OCI-LY3 (cell line): ENCODE data around the gene CPAMD8.
"Not testable (repeated sequence)": the region's sequence is repeated elsewhere in the genome, so short reads cannot be mapped to it uniquely, and the experiment has no call there.

Source experiments
- H2AFZ ChIP-seq: fragments of 200-600, 300-600 bp; shearing (Covaris generic); 2 replicates; pipeline ENCODE4 v1.6.0; 2014; ENCODE audit warnings: antibody characterized with exemption, low read depth, low read length
- H3K27ac ChIP-seq: fragments of 200-600, 300-600 bp; sonication (generic); 2 replicates; pipeline ENCODE4 v1.5.1; 2014; ENCODE audit warnings: mild to moderate bottlenecking, low read length, moderate library complexity, mixed read lengths
- H3K27me3 ChIP-seq: fragments of 200-600, 300-600 bp; sonication (generic); 2 replicates; pipeline ENCODE4 v1.6.1; 2014; ENCODE audit warnings: low read depth, low read length, mixed read lengths
- H3K36me3 ChIP-seq: fragments of 200-600, 300-600 bp; sonication (generic); replicated peaks from 2 replicates; pipeline ENCODE3; 2014; ENCODE audit warnings: low read depth, low read length, mixed read lengths
- H3K4me1 ChIP-seq: fragments of 300-600, 200-600 bp; sonication (generic); 2 replicates; pipeline ENCODE4 v1.6.1; 2014; ENCODE audit warnings: low read length, mixed read lengths
- H3K4me2 ChIP-seq: fragments of 200-600, 300-600 bp; sonication (generic); 2 replicates; pipeline ENCODE4 v1.6.1; 2014; ENCODE audit warnings: low read length, mixed read lengths
- H3K4me3 ChIP-seq: fragments of 300-600, 200-600 bp; sonication (generic); 2 replicates; pipeline ENCODE4 v1.5.1; 2014; ENCODE audit warnings: antibody characterized with exemption, mild to moderate bottlenecking, low read length, moderate library complexity
- H3K79me2 ChIP-seq: fragments of 300-600, 200-600 bp; shearing (Covaris generic); 2 replicates; pipeline ENCODE4 v1.6.1; 2014; ENCODE audit warnings: mild to moderate bottlenecking, low read length, mixed read lengths
- H3K9ac ChIP-seq: fragments of 300-600, 200-600 bp; shearing (Covaris generic); 2 replicates; pipeline ENCODE4 v1.6.0; 2014; ENCODE audit warnings: mild to moderate bottlenecking, low read length, moderate library complexity
- H3K9me3 ChIP-seq: fragments of 200-600, 300-600 bp; shearing (Covaris generic); 2 replicates; pipeline ENCODE4 v1.6.1; 2014; ENCODE audit warnings: low read length, mixed read lengths; ENCODE audit not compliant: insufficient read depth
- H4K20me1 ChIP-seq: fragments of 200-600, 300-600 bp; sonication (generic); 2 replicates; pipeline ENCODE4 v1.6.1; 2016; ENCODE audit warnings: low read length, mixed read lengths; ENCODE audit not compliant: insufficient read depth
- EZH2phosphoT487 ChIP-seq: fragments of 200-600 bp; shearing (Covaris generic); IDR thresholded peaks from 2 replicates; pipeline ENCODE4 v1.6.1; 2018; ENCODE audit warnings: antibody characterized with exemption, mixed run types, low read depth
- TF ChIP-seq, protein P1 (sequence below): fragments of 200-600, 300-600 bp; sonication (generic); IDR thresholded peaks from 2 replicates; pipeline ENCODE4 v1.5.1; 2014; ENCODE audit warnings: antibody characterized with exemption, low read length, low read depth

The CPAMD8 gene

DNA sequence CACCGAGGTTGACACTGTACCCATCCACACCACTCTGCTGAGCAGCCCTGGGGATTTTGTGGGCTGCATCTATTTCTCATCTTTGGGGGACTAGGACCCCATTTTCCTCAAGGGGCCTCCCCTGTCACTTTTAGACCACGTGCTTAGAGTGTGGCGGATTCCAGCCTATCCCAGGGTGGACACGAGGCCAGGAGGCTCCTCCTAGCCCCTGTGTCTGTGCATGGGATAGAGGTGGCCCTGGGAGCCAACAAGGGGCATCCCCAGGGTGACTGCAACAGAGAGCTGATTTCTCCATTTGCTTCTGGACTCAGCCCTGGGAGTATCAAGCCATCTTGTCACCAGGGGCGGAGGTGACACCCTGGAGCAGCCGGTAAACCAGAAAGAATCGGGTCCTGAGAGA lies 24.2 kb downstream of the CPAMD8 start:
- H3K9ac ChIP-seq = no peak overlapping the region
- no peak overlapping the region for H3K4me2 ChIP-seq

DNA sequence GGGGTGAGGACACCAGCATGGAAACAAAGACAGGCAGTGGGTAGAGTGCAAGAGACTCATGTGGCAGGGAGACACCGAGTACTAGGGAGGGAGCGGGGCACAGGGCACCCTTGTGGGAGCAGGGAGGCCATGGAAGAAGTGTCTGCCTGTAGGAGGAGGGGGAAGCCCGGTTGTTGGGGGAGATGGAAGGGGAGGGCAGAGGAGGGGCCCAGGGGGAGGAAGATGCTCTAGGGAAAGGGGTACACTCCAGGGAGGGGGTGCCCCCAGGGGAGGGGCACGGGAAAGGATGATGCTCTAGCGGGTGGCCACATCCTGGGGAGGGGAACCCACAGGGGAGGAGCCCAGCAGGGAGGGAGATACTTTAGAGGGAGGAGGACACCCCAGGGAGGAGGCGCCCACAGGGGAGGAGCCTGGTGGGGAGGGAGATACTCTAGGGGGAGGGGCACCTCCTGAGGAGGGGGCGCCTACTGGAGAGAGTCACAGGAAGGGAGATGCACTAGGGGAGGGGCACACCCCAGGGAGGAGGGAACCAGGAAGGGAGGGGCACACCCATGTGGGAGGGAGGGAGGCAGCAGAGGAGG lies 24.9 kb downstream of the CPAMD8 start:
- no peak overlapping the region for H2AFZ ChIP-seq
- H3K79me2 ChIP-seq = no peaks in the 10 kb centered on the region
- no peaks in the 10 kb centered on the region; the same call in 1 of the 2 replicates for H3K27me3 ChIP-seq
- no peak overlapping the region for H3K9ac ChIP-seq
- H3K27ac ChIP-seq = no peak overlapping the region
- no peaks in the 10 kb centered on the region for H4K20me1 ChIP-seq
- H3K4me2 ChIP-seq = no peak overlapping the region
- no peaks in the 10 kb centered on the region for H3K36me3 ChIP-seq
- no peaks in the 10 kb centered on the region for H3K4me1 ChIP-seq
- TF ChIP-seq, protein P1, sequence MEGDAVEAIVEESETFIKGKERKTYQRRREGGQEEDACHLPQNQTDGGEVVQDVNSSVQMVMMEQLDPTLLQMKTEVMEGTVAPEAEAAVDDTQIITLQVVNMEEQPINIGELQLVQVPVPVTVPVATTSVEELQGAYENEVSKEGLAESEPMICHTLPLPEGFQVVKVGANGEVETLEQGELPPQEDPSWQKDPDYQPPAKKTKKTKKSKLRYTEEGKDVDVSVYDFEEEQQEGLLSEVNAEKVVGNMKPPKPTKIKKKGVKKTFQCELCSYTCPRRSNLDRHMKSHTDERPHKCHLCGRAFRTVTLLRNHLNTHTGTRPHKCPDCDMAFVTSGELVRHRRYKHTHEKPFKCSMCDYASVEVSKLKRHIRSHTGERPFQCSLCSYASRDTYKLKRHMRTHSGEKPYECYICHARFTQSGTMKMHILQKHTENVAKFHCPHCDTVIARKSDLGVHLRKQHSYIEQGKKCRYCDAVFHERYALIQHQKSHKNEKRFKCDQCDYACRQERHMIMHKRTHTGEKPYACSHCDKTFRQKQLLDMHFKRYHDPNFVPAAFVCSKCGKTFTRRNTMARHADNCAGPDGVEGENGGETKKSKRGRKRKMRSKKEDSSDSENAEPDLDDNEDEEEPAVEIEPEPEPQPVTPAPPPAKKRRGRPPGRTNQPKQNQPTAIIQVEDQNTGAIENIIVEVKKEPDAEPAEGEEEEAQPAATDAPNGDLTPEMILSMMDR = no peak
- no peak for TF ChIP-seq EZH2phosphoT487
- peaks cover 4% of the 10 kb centered on the region; the same call in 1 of the 2 replicates for H3K9me3 ChIP-seq
- H3K4me3 ChIP-seq = no peak overlapping the region

More for the DNA sequence above, 24.2 kb downstream of the CPAMD8 start:
- Histone ChIP-seq H3K4me3 (no peak overlapping the region), H3K9me3 (peaks cover 4% of the 10 kb centered on the region; the same call in 1 of the 2 replicates), H2AFZ (no peak overlapping the region), H3K27me3 (no peaks in the 10 kb centered on the region; the same call in 1 of the 2 replicates), H3K4me1 (no peaks in the 10 kb centered on the region), H3K79me2 (no peaks in the 10 kb centered on the region), H4K20me1 (no peaks in the 10 kb centered on the region), H3K36me3 (no peaks in the 10 kb centered on the region), H3K27ac (no peak overlapping the region)
- TF ChIP-seq, protein P1 = no peak
- TF ChIP-seq EZH2phosphoT487 = no peak

DNA sequence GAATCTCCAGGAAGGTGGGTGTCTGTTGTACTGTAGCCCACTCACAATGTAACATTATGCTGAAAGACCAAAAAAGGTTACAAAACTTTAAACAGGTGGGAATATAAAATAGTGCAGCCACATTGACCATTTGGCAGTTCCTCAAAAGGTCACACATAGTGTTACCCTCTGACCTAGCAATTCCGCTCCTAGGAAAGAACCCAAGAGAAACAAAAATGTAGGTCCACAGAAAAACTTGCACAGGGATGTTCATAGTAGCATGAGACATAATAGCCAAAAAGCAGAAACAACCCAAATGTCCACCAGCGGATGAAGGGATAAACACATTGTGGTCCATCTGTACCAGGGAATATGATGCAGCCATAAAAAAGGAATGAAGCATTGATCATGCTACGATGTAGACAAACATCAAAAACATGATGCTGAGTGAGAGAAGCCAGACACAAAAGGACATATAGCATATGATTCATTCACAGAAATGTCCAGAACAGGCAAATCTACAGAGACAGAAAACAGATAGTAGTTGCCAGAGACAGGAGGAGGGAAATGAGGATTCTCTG lies 27.9 kb downstream of the CPAMD8 start:
- Histone ChIP-seq H3K4me2 (no peak overlapping the region), H3K9ac (no peak overlapping the region), H3K27me3 (no peaks in the 10 kb centered on the region; the same call in none of the 2 replicates), H3K4me1 (no peaks in the 10 kb centered on the region), H3K36me3 (no peaks in the 10 kb centered on the region), H3K27ac (no peak overlapping the region), H3K9me3 (peaks cover 4% of the 10 kb centered on the region; the same call in 1 of the 2 replicates), H2AFZ (no peak overlapping the region), H4K20me1 (no peaks in the 10 kb centered on the region), H3K4me3 (no peak overlapping the region), H3K79me2 (no peaks in the 10 kb centered on the region)
- TF ChIP-seq EZH2phosphoT487 = no peak
- TF ChIP-seq, protein P1 = no peak

DNA sequence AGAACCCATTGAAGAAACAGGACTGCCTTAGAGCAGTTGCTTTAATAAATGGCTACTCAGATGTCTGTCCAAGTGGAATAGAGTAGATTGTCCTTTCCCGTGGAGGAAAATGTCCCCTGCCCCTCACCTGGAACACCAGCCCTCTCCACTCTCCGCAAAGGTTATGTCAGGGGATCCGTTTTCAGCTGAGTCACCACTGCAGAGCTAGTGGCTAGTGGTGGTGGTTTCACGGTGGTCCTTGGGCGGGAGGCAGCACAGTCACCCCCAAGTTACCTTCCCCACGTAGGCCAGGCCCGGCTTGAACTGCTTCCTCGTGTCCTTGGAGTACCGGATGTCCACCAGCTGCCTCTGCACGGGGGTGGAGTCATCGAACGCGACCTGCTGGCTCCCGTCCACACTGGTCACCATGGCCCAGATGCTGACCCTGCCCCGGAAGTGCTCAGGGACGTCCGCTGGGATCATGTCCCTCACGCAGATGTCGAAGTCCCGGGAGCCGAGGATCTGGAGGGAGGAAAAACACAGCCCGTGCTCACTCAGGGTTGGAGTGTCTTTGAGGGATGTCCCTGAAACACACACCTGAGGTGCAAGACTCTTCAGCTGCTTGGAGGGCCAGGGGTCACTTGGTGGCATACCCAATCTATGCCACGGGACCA lies 29.6 kb downstream of the CPAMD8 start:
- not testable (repeated sequence) for H3K79me2 ChIP-seq, H4K20me1 ChIP-seq, H3K9ac ChIP-seq, H3K27me3 ChIP-seq, H2AFZ ChIP-seq, H3K27ac ChIP-seq, H3K9me3 ChIP-seq, H3K4me1 ChIP-seq, H3K36me3 ChIP-seq, H3K4me3 ChIP-seq, H3K4me2 ChIP-seq
